OCI-LY3 (cell line): ENCODE results near the gene SH3BP2.

Experiments
- H2AFZ ChIP-seq: fragments of 200-600, 300-600 bp; shearing (Covaris generic); 2 replicates; pipeline ENCODE4 v1.6.0; 2014; ENCODE audit warnings: antibody characterized with exemption, low read depth, low read length
- H3K27ac ChIP-seq: fragments of 200-600, 300-600 bp; sonication (generic); 2 replicates; pipeline ENCODE4 v1.5.1; 2014; ENCODE audit warnings: mild to moderate bottlenecking, low read length, moderate library complexity, mixed read lengths
- H3K27me3 ChIP-seq: fragments of 200-600, 300-600 bp; sonication (generic); 2 replicates; pipeline ENCODE4 v1.6.1; 2014; ENCODE audit warnings: low read depth, low read length, mixed read lengths
- H3K36me3 ChIP-seq: fragments of 200-600, 300-600 bp; sonication (generic); replicated peaks from 2 replicates; pipeline ENCODE3; 2014; ENCODE audit warnings: low read depth, low read length, mixed read lengths
- H3K4me1 ChIP-seq: fragments of 300-600, 200-600 bp; sonication (generic); 2 replicates; pipeline ENCODE4 v1.6.1; 2014; ENCODE audit warnings: low read length, mixed read lengths
- H3K4me2 ChIP-seq: fragments of 200-600, 300-600 bp; sonication (generic); 2 replicates; pipeline ENCODE4 v1.6.1; 2014; ENCODE audit warnings: low read length, mixed read lengths
- H3K4me3 ChIP-seq: fragments of 300-600, 200-600 bp; sonication (generic); 2 replicates; pipeline ENCODE4 v1.5.1; 2014; ENCODE audit warnings: antibody characterized with exemption, mild to moderate bottlenecking, low read length, moderate library complexity
- H3K79me2 ChIP-seq: fragments of 300-600, 200-600 bp; shearing (Covaris generic); 2 replicates; pipeline ENCODE4 v1.6.1; 2014; ENCODE audit warnings: mild to moderate bottlenecking, low read length, mixed read lengths
- H3K9ac ChIP-seq: fragments of 300-600, 200-600 bp; shearing (Covaris generic); 2 replicates; pipeline ENCODE4 v1.6.0; 2014; ENCODE audit warnings: mild to moderate bottlenecking, low read length, moderate library complexity
- H3K9me3 ChIP-seq: fragments of 200-600, 300-600 bp; shearing (Covaris generic); 2 replicates; pipeline ENCODE4 v1.6.1; 2014; ENCODE audit warnings: low read length, mixed read lengths; ENCODE audit not compliant: insufficient read depth
- H4K20me1 ChIP-seq: fragments of 200-600, 300-600 bp; sonication (generic); 2 replicates; pipeline ENCODE4 v1.6.1; 2016; ENCODE audit warnings: low read length, mixed read lengths; ENCODE audit not compliant: insufficient read depth
- CTCF ChIP-seq: fragments of 200-600, 300-600 bp; sonication (generic); IDR thresholded peaks from 2 replicates; pipeline ENCODE4 v1.5.1; 2014; ENCODE audit warnings: antibody characterized with exemption, low read length, low read depth
- EZH2phosphoT487 ChIP-seq: fragments of 200-600 bp; shearing (Covaris generic); IDR thresholded peaks from 2 replicates; pipeline ENCODE4 v1.6.1; 2018; ENCODE audit warnings: antibody characterized with exemption, mixed run types, low read depth

The SH3BP2 gene

DNA sequence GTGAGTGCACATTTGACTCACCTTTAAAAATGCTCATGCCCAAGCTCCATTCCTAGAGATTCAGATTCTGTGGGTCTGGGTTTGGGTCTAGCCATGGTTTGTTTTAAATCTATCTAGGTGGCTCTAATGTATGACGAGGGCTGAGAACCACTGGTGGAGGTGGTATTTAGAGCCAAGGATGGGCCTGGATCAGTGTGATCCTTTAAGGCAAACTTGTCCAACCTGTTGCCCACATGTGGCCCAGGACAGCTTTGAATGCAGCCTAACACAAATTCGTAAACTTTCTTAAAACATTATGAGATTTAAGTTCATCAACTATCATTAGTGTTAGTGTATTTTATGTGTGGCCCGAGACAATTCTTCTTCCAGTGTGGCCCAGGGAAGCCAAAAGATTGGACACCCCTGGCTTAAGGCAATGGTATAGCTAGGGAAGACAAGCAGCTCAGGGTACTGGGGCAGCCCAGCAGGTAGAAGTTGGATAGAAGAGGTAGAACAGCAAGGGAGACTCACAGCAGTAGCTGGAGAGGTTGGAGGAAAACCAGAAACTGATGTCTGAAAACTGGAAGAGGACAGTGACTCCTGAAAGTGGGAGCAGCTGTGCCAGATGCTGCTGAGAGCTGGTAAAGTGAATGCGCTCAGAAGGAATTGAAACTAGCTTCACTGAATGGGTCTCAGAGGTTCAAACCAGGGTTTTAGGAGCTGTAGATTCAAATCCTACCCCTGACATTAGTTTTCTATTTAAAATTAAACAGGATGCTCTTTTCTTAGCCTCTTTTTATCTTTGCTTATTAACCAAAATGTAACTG, 68.9 kb downstream of the SH3BP2 start:
- no peak overlapping the region for H3K4me3 ChIP-seq
- H2AFZ ChIP-seq: no peak overlapping the region
- peaks cover 71% of the 10 kb centered on the region for H4K20me1 ChIP-seq
- peaks cover 7% of the 10 kb centered on the region for H3K36me3 ChIP-seq
- H3K27ac ChIP-seq: no peak overlapping the region
- no peak overlapping the region for H3K9ac ChIP-seq
- H3K27me3 ChIP-seq: no peaks in the 10 kb centered on the region
- TF ChIP-seq CTCF: no peak
- no peak for TF ChIP-seq EZH2phosphoT487
- H3K79me2 ChIP-seq: peaks cover 76% of the 10 kb centered on the region
- peak overlapping the region; percentile 25 for H3K4me2 ChIP-seq
- H3K9me3 ChIP-seq: no peaks in the 10 kb centered on the region
- H3K4me1 ChIP-seq: peaks cover 41% of the 10 kb centered on the region

DNA sequence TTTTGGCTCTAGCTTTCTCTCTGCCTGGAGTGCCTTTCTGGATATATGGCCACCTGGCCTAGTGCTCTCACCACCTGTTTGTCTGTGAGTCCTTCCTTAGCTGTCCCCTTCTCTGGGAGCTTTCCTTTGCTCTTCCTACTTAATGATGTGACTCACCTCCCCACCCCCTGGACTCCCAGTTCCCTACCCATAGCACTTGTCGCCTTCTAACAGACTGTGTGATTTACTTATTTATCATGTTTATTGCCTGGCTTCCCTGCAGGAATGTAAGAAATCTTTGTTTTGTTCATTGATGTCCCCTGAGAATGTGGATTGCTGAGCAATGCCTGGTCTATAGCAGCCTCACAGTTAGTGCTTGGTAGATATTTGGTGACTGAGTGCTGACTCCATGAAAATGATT, 69.6 kb downstream of the SH3BP2 start:
- no peak overlapping the region for H2AFZ ChIP-seq
- no peak overlapping the region for H3K9ac ChIP-seq
- no peak overlapping the region for H3K27ac ChIP-seq
- no peaks in the 10 kb centered on the region for H3K9me3 ChIP-seq
- TF ChIP-seq CTCF (no peak), EZH2phosphoT487 (no peak)
- no peaks in the 10 kb centered on the region for H3K27me3 ChIP-seq
- peaks cover 73% of the 10 kb centered on the region for H4K20me1 ChIP-seq
- H3K4me3 ChIP-seq: no peak overlapping the region
- peak overlapping the region; percentile 25 for H3K4me2 ChIP-seq
- H3K79me2 ChIP-seq: peaks cover 78% of the 10 kb centered on the region
- H3K4me1 ChIP-seq: peaks cover 41% of the 10 kb centered on the region
- H3K36me3 ChIP-seq: peaks cover 7% of the 10 kb centered on the region

- no peak overlapping the region for H3K4me2 ChIP-seq
- no peaks in the 10 kb centered on the region for H3K27me3 ChIP-seq
- H3K79me2 ChIP-seq: peaks cover 84% of the 10 kb centered on the region
- H4K20me1 ChIP-seq: peaks cover 73% of the 10 kb centered on the region
- H3K27ac ChIP-seq: no peak overlapping the region
- peaks cover 39% of the 10 kb centered on the region for H3K4me1 ChIP-seq
- peaks cover 7% of the 10 kb centered on the region for H3K36me3 ChIP-seq
- H3K4me3 ChIP-seq: no peak overlapping the region
- H3K9ac ChIP-seq: no peak overlapping the region
- no peaks in the 10 kb centered on the region for H3K9me3 ChIP-seq
- no peak overlapping the region for H2AFZ ChIP-seq
- no peak for TF ChIP-seq EZH2phosphoT487
- no peak for TF ChIP-seq CTCF
Measured at GRCh38 chr4:2863649-2864048, 70.8 kb downstream of the SH3BP2 start.

DNA sequence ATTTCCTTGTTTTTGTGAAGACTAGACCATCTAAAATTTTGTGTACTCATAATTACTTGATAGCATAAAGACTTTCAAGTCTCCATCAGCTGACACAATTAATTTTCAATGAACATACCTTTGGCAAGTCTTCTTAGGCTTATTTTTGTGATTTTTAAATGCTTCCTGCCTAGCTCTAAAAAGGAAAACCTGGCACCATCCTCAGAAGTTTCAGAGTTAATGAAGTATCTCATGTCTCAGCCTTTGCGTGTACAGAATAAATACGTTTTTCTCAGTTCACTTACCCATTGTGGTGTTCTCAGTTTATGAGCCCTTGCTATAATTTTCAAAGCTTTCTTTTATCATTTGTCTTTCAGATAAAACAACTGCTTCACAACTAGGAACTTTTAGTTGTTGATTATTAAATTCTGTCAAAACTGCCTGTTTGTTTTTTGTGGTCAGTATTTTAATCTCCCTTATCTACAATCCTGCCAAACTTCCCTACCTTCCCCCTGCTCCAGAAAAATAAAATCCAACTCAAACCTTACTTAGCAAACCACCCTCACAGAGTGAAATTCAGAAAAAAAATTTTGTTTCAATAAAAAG, 72.4 kb downstream of the SH3BP2 start:
- no peak overlapping the region for H2AFZ ChIP-seq
- H3K4me3 ChIP-seq: no peak overlapping the region
- H3K9ac ChIP-seq: no peak overlapping the region
- no peak overlapping the region for H3K27ac ChIP-seq
- H3K27me3 ChIP-seq: no peaks in the 10 kb centered on the region
- H3K36me3 ChIP-seq: peaks cover under 1% of the 10 kb centered on the region
- H3K4me1 ChIP-seq: peaks cover 24% of the 10 kb centered on the region
- peaks cover 76% of the 10 kb centered on the region for H4K20me1 ChIP-seq
- H3K9me3 ChIP-seq: no peaks in the 10 kb centered on the region
- no peak overlapping the region for H3K4me2 ChIP-seq
- peaks cover 87% of the 10 kb centered on the region for H3K79me2 ChIP-seq
- no peak for TF ChIP-seq EZH2phosphoT487
- no peak for TF ChIP-seq CTCF
